Mesendoderm (in vitro differentiated cells): ENCODE results near the gene CALB2.
"Not testable (repeated sequence)": the region's sequence is repeated elsewhere in the genome, so short reads cannot be mapped to it uniquely, and the experiment has no call there.

Experiments used
- DNase-seq: peaks from one replicate; pipeline ENCODE4 v3.0.0; 2013
- H2AK5ac ChIP-seq: 2 replicates; pipeline ENCODE4 v1.6.1; 2013; ENCODE audit warnings: low read length, inconsistent platforms
- H2BK120ac ChIP-seq: 2 replicates; pipeline ENCODE4 v1.6.1; 2013; ENCODE audit warnings: low read depth, mild to moderate bottlenecking, low read length, moderate library complexity, mixed read lengths
- H2BK15ac ChIP-seq: replicated peaks from 2 replicates; pipeline ENCODE4 v1.6.1; 2013; ENCODE audit warnings: low read depth, mild to moderate bottlenecking, moderate library complexity
- H2BK5ac ChIP-seq: 2 replicates; pipeline ENCODE4 v1.6.1; 2013; ENCODE audit warnings: low read length, inconsistent platforms
- H3K18ac ChIP-seq: 2 replicates; pipeline ENCODE4 v1.6.1; 2013; ENCODE audit warnings: mild to moderate bottlenecking, low read length, mixed read lengths
- H3K23ac ChIP-seq: one replicate; pipeline ENCODE4 v1.6.1; 2013; ENCODE audit warnings: low read length
- H3K27ac ChIP-seq: 2 replicates; pipeline ENCODE4 v1.5.1; 2013; ENCODE audit warnings: low read depth, mild to moderate bottlenecking, inconsistent platforms, low read length, moderate library complexity
- H3K27me3 ChIP-seq: 2 replicates; pipeline ENCODE4 v1.6.1; 2013; ENCODE audit warnings: low read length, control low read depth, mild to moderate bottlenecking, inconsistent platforms; ENCODE audit not compliant: insufficient read depth, poor library complexity
- H3K36me3 ChIP-seq: 2 replicates; pipeline ENCODE4 v1.6.1; 2013; ENCODE audit warnings: low read length, inconsistent platforms; ENCODE audit not compliant: control insufficient read depth, insufficient read depth
- H3K4ac ChIP-seq: one replicate; pipeline ENCODE4 v1.6.1; 2013; ENCODE audit warnings: low read depth, mild to moderate bottlenecking, low read length, moderate library complexity
- H3K4me1 ChIP-seq: 2 replicates; pipeline ENCODE4 v1.6.1; 2013; ENCODE audit warnings: low read depth, low read length, inconsistent platforms; ENCODE audit not compliant: control insufficient read depth
- H3K4me2 ChIP-seq: 2 replicates; pipeline ENCODE4 v1.6.1; 2013; ENCODE audit warnings: low read length
- H3K4me3 ChIP-seq: 2 replicates; pipeline ENCODE4 v1.5.1; 2013; ENCODE audit warnings: mild to moderate bottlenecking, low read length
- H3K56ac ChIP-seq: one replicate; pipeline ENCODE4 v1.6.1; 2013; ENCODE audit warnings: low read length
- H3K79me1 ChIP-seq: 2 replicates; pipeline ENCODE4 v1.6.1; 2013; ENCODE audit warnings: low read length, inconsistent platforms
- H3K79me2 ChIP-seq: 2 replicates; pipeline ENCODE4 v1.6.1; 2013; ENCODE audit warnings: mild to moderate bottlenecking, low read length; ENCODE audit not compliant: control insufficient read depth, insufficient read depth
- H3K9ac ChIP-seq: 2 replicates; pipeline ENCODE4 v1.6.1; 2013; ENCODE audit warnings: low read length, inconsistent platforms
- H4K5ac ChIP-seq: one replicate; pipeline ENCODE4 v1.6.1; 2013; ENCODE audit warnings: low read length
- H4K8ac ChIP-seq: one replicate; pipeline ENCODE4 v1.6.1; 2013; ENCODE audit warnings: low read depth, mild to moderate bottlenecking, control low read depth, low read length, moderate library complexity
- WGBS: extraction: QIAGEN DNeasy Blood & Tissue Kit; methylation state at CpG from one replicate; pipeline ENCODE4 v1.1.7; 2013; ENCODE audit warnings: low lambda C conversion rate, missing lambda C conversion rate; ENCODE audit not compliant: insufficient coverage; ENCODE audit errors: extremely low coverage; 5-methylcytosine and 5-hydroxymethylcytosine counted together

CALB2 gene

DNA sequence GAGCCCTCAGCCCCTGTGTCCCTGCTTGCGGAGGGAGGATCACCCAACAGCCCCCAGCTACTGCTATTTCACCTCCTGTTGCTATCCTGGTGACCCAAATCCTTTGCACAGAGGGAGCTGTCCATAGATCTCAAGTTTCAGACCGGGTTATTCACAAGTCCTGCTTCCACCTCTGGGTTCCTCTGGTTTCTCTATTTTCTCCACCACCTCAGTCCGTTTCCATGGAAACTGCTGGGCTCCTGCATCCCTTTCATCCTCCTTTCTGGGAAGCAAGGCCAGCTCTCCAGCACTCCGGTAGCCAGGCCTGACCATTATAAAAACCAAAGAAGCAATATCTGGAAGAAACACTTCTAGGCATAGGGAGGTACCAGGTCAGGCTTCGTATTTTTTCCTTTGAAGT is 4.8 kb upstream of the CALB2 start:
- peaks cover 5% of the 10 kb centered on the region for H3K4me1 ChIP-seq
- no peaks in the 10 kb centered on the region for H3K27me3 ChIP-seq
- no peak overlapping the region for H3K4me3 ChIP-seq
- H3K79me2 ChIP-seq, result no peaks in the 10 kb centered on the region
- no peak overlapping the region for H3K4ac ChIP-seq
- H2BK15ac ChIP-seq, result no peak overlapping the region
- no peak overlapping the region for H3K9ac ChIP-seq
- no peak for DNase-seq
- no peak overlapping the region for H2BK120ac ChIP-seq
- H3K56ac ChIP-seq, result no peak overlapping the region
- no peak overlapping the region for H3K18ac ChIP-seq
- H3K79me1 ChIP-seq, result no peaks in the 10 kb centered on the region
- no CpG with 5 or more reads among the region's 5 CpGs for WGBS
- H3K23ac ChIP-seq, result no peak overlapping the region
- no peak overlapping the region for H4K5ac ChIP-seq
- H2BK5ac ChIP-seq, result no peak overlapping the region
- no peak overlapping the region for H4K8ac ChIP-seq
- H2AK5ac ChIP-seq, result no peak overlapping the region
- no peak overlapping the region for H3K27ac ChIP-seq
- no peaks in the 10 kb centered on the region for H3K36me3 ChIP-seq
- H3K4me2 ChIP-seq, result no peak overlapping the region

DNA sequence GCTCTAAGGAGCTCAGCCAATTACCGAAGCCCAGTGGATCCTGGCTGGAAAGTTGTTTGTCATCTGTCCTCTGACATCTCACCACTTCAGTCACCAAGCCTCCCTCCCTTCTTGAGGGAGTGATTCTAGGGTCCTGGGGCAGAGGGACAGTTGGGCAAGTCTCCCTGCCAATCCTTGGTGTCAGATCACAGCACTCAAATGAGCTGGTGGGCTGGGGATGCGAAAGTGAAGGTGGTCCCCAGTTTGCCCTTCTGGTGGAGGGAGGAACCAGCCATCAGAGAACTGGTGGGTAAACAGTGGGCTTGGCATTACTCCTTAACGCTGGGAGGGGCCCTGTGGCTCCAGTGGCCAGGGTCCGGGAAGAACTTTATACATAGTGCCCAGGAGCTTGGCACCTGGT is 4.4 kb upstream of the CALB2 start:
- Histone ChIP-seq H3K27me3 (no peaks in the 10 kb centered on the region), H3K56ac (no peak overlapping the region), H3K4me1 (peaks cover 5% of the 10 kb centered on the region), H3K79me2 (no peaks in the 10 kb centered on the region), H3K18ac (no peak overlapping the region), H3K9ac (no peak overlapping the region), H2BK5ac (no peak overlapping the region), H3K4ac (no peak overlapping the region), H3K79me1 (no peaks in the 10 kb centered on the region), H2BK15ac (no peak overlapping the region), H2BK120ac (no peak overlapping the region), H3K4me3 (no peak overlapping the region), H3K4me2 (no peak overlapping the region), H4K8ac (no peak overlapping the region), H3K36me3 (no peaks in the 10 kb centered on the region), H4K5ac (no peak overlapping the region), H2AK5ac (no peak overlapping the region), H3K27ac (no peak overlapping the region), H3K23ac (no peak overlapping the region)
- no CpG with 5 or more reads among the region's 4 CpGs for WGBS
- no peak for DNase-seq

DNA sequence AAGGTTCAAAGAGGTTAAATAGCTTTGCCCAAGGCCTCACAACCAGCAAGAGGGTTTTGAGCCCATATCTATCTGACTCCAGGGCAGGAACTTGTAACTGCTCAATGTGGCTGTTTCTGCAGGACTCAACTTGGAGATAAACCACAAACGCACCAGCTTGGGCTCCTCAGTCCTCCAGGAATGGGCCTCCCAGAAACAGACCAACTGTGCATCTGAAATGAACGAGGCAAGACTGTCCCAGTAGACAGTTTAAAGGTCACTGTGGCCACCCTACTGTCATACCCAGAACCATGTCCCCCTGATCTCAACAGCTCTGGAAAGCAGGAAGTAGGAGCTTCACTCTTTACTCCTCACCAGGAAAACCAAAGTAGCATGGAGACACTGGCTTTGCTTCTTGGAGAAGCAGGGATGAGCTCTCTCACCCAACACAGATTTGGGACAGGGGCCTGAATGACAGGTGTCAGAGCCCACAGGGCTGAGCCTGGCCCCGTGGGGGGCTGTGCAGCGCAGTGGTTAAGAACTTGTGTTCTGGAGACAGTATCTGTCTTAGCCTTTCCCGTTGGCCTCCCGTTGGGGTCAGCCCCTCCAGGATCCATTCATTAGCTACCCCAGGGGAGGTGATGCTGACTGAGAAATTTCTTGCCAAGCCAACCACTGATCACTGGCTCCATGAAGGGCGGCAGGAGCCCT is 2.3 kb upstream of the CALB2 start:
- Histone ChIP-seq H3K18ac (no peak overlapping the region), H3K79me2 (no peaks in the 10 kb centered on the region), H3K4me2 (no peak overlapping the region), H3K9ac (no peak overlapping the region), H3K27me3 (no peaks in the 10 kb centered on the region), H3K23ac (no peak overlapping the region), H2AK5ac (no peak overlapping the region), H4K5ac (no peak overlapping the region), H3K4ac (no peak overlapping the region), H3K4me3 (no peak overlapping the region), H2BK15ac (no peak overlapping the region), H4K8ac (no peak overlapping the region), H2BK5ac (no peak overlapping the region), H3K27ac (no peak overlapping the region), H3K4me1 (peaks cover 5% of the 10 kb centered on the region), H3K79me1 (no peaks in the 10 kb centered on the region), H3K56ac (no peak overlapping the region), H2BK120ac (no peak overlapping the region), H3K36me3 (no peaks in the 10 kb centered on the region)
- no peak for DNase-seq
- WGBS, result no CpG with 5 or more reads among the region's 7 CpGs

DNA sequence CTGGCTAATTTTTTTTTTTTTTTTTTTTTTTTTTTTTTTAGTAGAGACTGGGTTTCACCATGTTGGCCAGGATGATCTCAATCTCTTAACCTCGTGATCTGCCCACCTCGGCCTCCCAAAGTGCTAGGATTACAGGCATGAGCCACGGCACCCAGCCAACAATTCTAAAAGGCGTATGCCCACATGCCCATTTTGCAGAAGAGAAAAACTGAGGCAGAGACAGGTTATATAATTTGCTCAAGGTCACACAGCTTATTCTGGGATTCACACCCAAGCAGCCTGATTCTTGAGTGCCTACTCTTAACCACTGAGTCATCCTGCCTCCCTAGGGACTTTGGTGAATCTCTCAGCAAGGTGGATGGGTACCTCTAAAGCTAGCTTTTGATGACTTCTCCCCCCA is 1.6 kb upstream of the CALB2 start:
- H3K4me2 ChIP-seq, H2BK15ac ChIP-seq, H3K79me2 ChIP-seq, H3K4me3 ChIP-seq, DNase-seq, H4K5ac ChIP-seq, H3K4ac ChIP-seq, H3K4me1 ChIP-seq, H3K27me3 ChIP-seq, H2AK5ac ChIP-seq, H4K8ac ChIP-seq, H3K27ac ChIP-seq, H2BK5ac ChIP-seq, H2BK120ac ChIP-seq, H3K18ac ChIP-seq, H3K56ac ChIP-seq, H3K36me3 ChIP-seq, H3K23ac ChIP-seq, H3K79me1 ChIP-seq, H3K9ac ChIP-seq: not testable (repeated sequence)
- WGBS, result no CpG with 5 or more reads among the region's 4 CpGs

DNA sequence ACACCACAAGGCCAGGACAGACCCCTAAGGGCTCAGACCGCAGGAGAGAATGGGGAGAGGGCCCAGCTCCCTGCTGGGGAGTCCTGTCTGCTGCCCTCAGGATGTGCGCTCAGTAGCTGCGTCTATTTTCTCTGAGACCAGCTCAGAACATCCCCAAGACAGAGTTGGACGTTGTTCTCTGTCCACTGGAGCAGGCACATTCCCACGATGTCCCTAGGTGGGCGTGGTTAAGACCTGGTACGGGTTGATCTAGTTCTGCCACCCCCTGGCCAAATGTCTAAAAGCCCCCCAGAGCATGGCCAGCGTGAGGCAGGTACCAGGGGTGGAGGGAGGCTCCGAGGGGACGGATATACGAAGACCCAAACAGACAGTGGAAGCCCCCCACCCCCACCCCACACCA is 842 bp upstream of the CALB2 start:
- H3K4me1 ChIP-seq, result no peaks in the 10 kb centered on the region

DNA sequence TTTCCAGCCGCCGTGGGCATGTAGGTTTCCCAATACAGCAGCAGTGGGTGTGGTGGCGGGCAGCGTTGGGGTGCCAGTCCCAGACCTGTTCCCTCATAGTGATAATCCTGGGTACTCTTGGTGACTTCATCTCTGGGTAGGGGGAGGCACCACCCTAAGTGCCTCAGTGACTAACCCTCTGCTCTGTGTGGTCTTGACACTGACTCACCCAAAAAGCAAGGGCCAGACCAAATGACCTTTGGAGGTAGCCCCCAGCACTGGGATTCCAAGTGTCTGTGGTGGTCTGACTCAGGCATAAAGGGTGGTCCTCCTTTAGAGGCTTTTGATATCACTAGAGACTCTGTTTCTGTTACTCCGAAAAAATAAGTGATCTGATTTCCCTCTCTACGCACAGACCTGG is 908 bp downstream of the CALB2 start:
- Histone ChIP-seq H3K4me1 (no peaks in the 10 kb centered on the region), H3K23ac (no peak overlapping the region), H3K9ac (no peak overlapping the region), H2AK5ac (no peak overlapping the region), H4K5ac (no peak overlapping the region), H3K18ac (no peak overlapping the region), H4K8ac (no peak overlapping the region), H3K4me2 (no peak overlapping the region), H3K79me2 (no peaks in the 10 kb centered on the region), H3K56ac (no peak overlapping the region), H3K79me1 (no peaks in the 10 kb centered on the region), H2BK120ac (no peak overlapping the region), H3K4ac (no peak overlapping the region), H3K36me3 (no peaks in the 10 kb centered on the region), H2BK15ac (no peak overlapping the region), H3K27ac (no peak overlapping the region), H3K4me3 (no peak overlapping the region), H3K27me3 (no peaks in the 10 kb centered on the region), H2BK5ac (no peak overlapping the region)
- DNase-seq, result no peak
- WGBS, result no CpG with 5 or more reads among the region's 6 CpGs

More for the DNA sequence above, 842 bp upstream of the CALB2 start:
- H3K18ac ChIP-seq, result no peak overlapping the region
- no peak overlapping the region for H2BK120ac ChIP-seq
- no peaks in the 10 kb centered on the region for H3K79me2 ChIP-seq
- whole genome bisulfite sequencing, result no CpG with 5 or more reads among the region's 11 CpGs
- H3K56ac ChIP-seq, result no peak overlapping the region
- H2AK5ac ChIP-seq, result no peak overlapping the region
- no peak overlapping the region for H3K23ac ChIP-seq
- no peak overlapping the region for H3K9ac ChIP-seq
- H2BK15ac ChIP-seq, result no peak overlapping the region
- no peaks in the 10 kb centered on the region for H3K27me3 ChIP-seq
- no peak for DNase-seq
- no peaks in the 10 kb centered on the region for H3K36me3 ChIP-seq
- no peak overlapping the region for H4K5ac ChIP-seq
- no peak overlapping the region for H3K4me3 ChIP-seq
- no peak overlapping the region for H2BK5ac ChIP-seq
- no peaks in the 10 kb centered on the region for H3K79me1 ChIP-seq
- H3K4ac ChIP-seq, result no peak overlapping the region
- no peak overlapping the region for H3K4me2 ChIP-seq
- no peak overlapping the region for H3K27ac ChIP-seq
- no peak overlapping the region for H4K8ac ChIP-seq
